GM19099 (cell line): ENCODE data around the gene IL2RA.

ENCODE experiments used
- POLR2A ChIP-seq: IDR thresholded peaks from 3 replicates; pipeline ENCODE4 v1.6.1; 2011; ENCODE audit warnings: low read depth; ENCODE audit not compliant: insufficient read length; ENCODE audit errors: extremely low read depth

The IL2RA gene

GRCh38 chr10:6088721-6089333 is 26.7 kb upstream of the IL2RA start, which contains the start of gene RBM17:
TSS of gene RBM17 (plus strand) at chr10:6089034. CDS start at chr10:6097066, 8,032 bp downstream.
- TF ChIP-seq POLR2A = peak; percentile 88

- TF ChIP-seq POLR2A = no peak
Observed at GRCh38 chr10:6086375-6087233, 24.4 kb upstream of the IL2RA start.

GRCh38 chr10:6083523-6084475 is 21.6 kb upstream of the IL2RA start:
- no peak for TF ChIP-seq POLR2A

- no peak for TF ChIP-seq POLR2A
Observed at GRCh38 chr10:6082496-6083395, 20.6 kb upstream of the IL2RA start.

- no peak for TF ChIP-seq POLR2A
Observed at GRCh38 chr10:6080417-6080973, 18.3 kb upstream of the IL2RA start.

- TF ChIP-seq POLR2A = no peak
Observed at GRCh38 chr10:6079044-6079443, 16.9 kb upstream of the IL2RA start.

- no peak for TF ChIP-seq POLR2A
Observed at GRCh38 chr10:6077071-6077675, 15.0 kb upstream of the IL2RA start.

- no peak for TF ChIP-seq POLR2A
Observed at GRCh38 chr10:6074489-6075301, 12.5 kb upstream of the IL2RA start.

- no peak for TF ChIP-seq POLR2A
Observed at GRCh38 chr10:6072215-6072934, 10.2 kb upstream of the IL2RA start.

GRCh38 chr10:6071181-6072175 is 9.3 kb upstream of the IL2RA start:
- TF ChIP-seq POLR2A = no peak

GRCh38 chr10:6070660-6071059 is 8.5 kb upstream of the IL2RA start:
- no peak for TF ChIP-seq POLR2A
